HCT116 (cell line): Measurements from ENCODE around the gene HK1.

Experiments used
- CTCF ChIP-seq, 3 experiments: fragments of 200-600 bp in 1 of 3; sonication (generic) in 1 of 3; IDR thresholded peaks in 2 of 3; conservative IDR thresholded peaks in 1 of 3; 2 replicates each; pipeline ENCODE4 v1.5.1; 2012 to 2017; ENCODE audit warnings: low read depth in 2 of 3, low read length in 2 of 3, antibody characterized with exemption in 1 of 3, borderline replicate concordance in 1 of 3, control low read depth in 1 of 3, mild to moderate bottlenecking in 1 of 3, mixed read lengths in 1 of 3, mixed run types in 1 of 3, moderate library complexity in 1 of 3; ENCODE audit not compliant: insufficient read depth in 1 of 3
- EZH2phosphoT487 ChIP-seq: fragments of 200-600 bp; IDR thresholded peaks from 2 replicates; pipeline ENCODE4 v1.6.1; 2018; ENCODE audit warnings: antibody characterized with exemption, borderline replicate concordance
- POLR2A ChIP-seq: IDR thresholded peaks from 2 replicates; pipeline ENCODE4 v1.7.0; 2011; ENCODE audit warnings: borderline replicate concordance; ENCODE audit not compliant: insufficient read depth, insufficient read length; ENCODE audit errors: extremely low read depth
- POLR2AphosphoS5 ChIP-seq: IDR thresholded peaks from 2 replicates; pipeline ENCODE4 v1.6.1; 2011; ENCODE audit warnings: mild to moderate bottlenecking, low read depth, low read length, moderate library complexity
- SP1 ChIP-seq: IDR thresholded peaks from 2 replicates; pipeline ENCODE4 v1.6.1; 2012; ENCODE audit warnings: low read depth
- YY1 ChIP-seq: IDR thresholded peaks from 2 replicates; pipeline ENCODE4 v1.6.1; 2011; ENCODE audit warnings: low read length, low read depth, moderate library complexity, mild to moderate bottlenecking; ENCODE audit not compliant: insufficient replicate concordance; ENCODE audit errors: extremely low read depth
- ZBTB33 ChIP-seq: IDR thresholded peaks from 2 replicates; pipeline ENCODE4 v1.6.1; 2011; ENCODE audit warnings: mild to moderate bottlenecking, low read length, moderate library complexity; ENCODE audit not compliant: insufficient replicate concordance; ENCODE audit errors: extremely low read depth
- ZFX ChIP-seq: fragments of 450-650 bp; IDR thresholded peaks from 2 replicates; pipeline ENCODE4 v1.6.1; 2017
- ZNF274 ChIP-seq: fragments of 200-500 bp; sonication (Bioruptor generic); IDR thresholded peaks from 2 replicates; pipeline ENCODE4 v1.6.1; 2014; ENCODE audit warnings: mild to moderate bottlenecking, low read depth, low read length, inconsistent platforms

GRCh38 chr10:69320521-69320920, 42.2 kb downstream of the HK1 start:
- TF ChIP-seq POLR2A (no peak), CTCF (IDR thresholded peaks at IDR 0.05 in 2 of 3, conservative IDR thresholded peaks at IDR 0.05 in 1 of 3; ENCODE audit: borderline replicate concordance in 1 of 3, insufficient read depth in 1 of 3, low read depth in 2 of 3, low read length in 2 of 3) (no peak), EZH2phosphoT487 (no peak), ZNF274 (no peak), ZFX (no peak), POLR2AphosphoS5 (no peak), YY1 (no peak), SP1 (no peak), ZBTB33 (no peak)
